WI38 (cell line): ENCODE measurements around the gene PTPRA.

Experiments
- H3K4me3 ChIP-seq: 2 replicates; pipeline ENCODE4 v1.5.1; 2011; ENCODE audit warnings: low read depth, mild to moderate bottlenecking, control low read depth, low read length
- TF ChIP-seq, protein P1 (sequence below): IDR thresholded peaks from 2 replicates; pipeline ENCODE4 v1.5.1; 2012; ENCODE audit warnings: low read depth, mild to moderate bottlenecking, control low read depth, low read length

Gene PTPRA

DNA sequence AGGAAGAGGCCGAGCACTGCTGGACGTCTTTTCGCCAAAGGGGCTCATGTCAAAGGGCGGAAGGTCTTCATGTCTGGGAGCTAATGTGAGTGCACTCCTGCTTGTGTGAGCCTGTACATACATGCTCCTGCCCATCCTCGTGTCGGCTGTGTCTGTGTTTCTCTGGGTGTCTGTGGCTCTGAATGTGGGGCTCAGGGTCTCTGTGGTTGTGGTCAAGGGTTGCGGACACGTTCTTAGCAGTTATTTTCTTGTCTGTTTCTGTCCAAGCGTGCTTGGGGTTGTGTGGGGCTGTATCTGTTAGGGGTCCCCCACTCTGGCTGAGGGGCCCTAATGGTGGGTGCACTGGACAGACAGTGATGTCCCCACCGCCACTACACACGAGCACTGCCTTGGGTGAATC is 208.4 kb downstream of the PTPRA start:
- TF ChIP-seq, protein P1, sequence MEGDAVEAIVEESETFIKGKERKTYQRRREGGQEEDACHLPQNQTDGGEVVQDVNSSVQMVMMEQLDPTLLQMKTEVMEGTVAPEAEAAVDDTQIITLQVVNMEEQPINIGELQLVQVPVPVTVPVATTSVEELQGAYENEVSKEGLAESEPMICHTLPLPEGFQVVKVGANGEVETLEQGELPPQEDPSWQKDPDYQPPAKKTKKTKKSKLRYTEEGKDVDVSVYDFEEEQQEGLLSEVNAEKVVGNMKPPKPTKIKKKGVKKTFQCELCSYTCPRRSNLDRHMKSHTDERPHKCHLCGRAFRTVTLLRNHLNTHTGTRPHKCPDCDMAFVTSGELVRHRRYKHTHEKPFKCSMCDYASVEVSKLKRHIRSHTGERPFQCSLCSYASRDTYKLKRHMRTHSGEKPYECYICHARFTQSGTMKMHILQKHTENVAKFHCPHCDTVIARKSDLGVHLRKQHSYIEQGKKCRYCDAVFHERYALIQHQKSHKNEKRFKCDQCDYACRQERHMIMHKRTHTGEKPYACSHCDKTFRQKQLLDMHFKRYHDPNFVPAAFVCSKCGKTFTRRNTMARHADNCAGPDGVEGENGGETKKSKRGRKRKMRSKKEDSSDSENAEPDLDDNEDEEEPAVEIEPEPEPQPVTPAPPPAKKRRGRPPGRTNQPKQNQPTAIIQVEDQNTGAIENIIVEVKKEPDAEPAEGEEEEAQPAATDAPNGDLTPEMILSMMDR, result no peak
- no peak overlapping the region for H3K4me3 ChIP-seq

DNA sequence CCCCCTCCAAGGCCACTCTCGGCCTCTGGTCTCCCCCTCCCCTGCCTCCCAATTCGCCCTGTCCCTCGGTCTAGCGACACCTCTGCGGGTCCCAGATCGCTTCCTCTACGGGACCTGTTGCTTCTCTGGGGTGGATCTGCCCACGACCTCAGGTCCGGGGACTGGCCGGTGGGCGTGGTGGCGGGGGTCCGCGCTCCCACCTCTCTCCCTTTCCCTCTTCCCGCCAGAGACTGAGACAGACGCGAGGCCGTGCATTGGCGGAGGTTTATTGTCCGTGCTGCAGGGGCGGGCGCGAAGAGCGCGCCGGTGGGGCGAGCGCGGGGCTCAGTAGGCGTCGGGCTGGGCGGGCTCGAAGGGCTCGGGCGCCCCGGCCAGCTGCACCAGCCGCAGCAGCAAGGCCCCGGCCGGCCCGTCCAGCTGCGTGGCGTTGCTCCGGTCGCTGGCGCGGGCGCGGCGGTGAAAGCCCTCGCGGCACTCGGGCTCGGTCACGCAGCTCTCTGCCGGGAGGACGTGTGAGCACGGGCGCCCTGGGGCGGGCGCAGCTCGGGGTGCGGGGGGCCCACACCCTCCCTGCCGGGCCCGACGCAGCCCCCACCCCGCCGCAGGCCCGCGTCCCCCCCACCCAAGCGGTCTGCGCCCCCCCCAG is 209.1 kb downstream of the PTPRA start:
- TF ChIP-seq, protein P1, result no peak
- H3K4me3 ChIP-seq, result no peak overlapping the region

DNA sequence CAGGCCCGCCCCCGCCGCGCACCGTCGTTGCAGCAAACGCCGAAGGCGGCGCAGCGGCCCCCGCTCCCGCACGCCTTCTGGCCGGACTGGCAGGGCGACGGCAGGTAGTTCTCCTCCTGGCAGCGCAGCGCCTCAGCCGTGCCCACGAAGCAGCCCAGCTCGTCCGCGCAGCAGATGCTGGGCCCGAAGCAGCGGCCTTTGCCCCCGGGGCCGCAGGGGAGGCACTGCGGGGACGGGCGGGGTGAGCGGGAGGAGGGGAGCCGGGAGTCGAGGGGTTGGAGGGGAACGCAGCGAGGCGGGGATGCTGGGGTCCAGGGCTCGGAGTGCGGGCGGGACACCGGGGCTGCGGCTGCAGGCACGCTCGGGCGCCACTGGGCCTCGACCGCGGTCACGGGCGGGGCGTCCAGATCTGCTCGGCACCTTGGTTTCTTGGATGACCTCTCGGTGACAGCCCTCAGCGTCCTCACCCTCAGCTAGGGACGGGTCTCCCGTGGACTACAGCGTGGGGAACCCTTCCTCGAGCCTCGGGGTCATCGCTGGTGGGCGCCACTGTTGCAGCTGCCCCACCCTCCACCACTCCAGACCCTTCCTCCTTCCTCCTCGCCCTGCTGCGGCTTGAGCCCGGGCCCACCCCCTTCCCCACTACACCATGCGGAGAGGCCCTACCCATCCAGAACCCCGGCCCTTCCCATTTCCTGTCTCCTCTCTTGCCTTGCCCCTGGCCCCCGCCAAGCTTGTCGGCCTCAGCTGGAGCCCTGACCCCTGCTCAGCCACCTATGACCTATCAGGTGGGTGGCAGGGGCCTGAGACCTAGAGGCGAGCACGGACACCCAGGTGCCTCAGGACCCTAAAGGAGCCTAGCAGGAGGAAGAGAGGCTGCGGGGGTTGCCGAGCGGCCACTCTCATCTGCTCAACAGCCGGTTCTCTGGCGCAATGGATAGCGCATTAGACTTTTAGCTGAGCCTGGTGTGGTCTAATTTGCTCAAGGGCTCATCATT is 210.0 kb downstream of the PTPRA start:
- H3K4me3 ChIP-seq, result no peak overlapping the region
- TF ChIP-seq, protein P1, result no peak

DNA sequence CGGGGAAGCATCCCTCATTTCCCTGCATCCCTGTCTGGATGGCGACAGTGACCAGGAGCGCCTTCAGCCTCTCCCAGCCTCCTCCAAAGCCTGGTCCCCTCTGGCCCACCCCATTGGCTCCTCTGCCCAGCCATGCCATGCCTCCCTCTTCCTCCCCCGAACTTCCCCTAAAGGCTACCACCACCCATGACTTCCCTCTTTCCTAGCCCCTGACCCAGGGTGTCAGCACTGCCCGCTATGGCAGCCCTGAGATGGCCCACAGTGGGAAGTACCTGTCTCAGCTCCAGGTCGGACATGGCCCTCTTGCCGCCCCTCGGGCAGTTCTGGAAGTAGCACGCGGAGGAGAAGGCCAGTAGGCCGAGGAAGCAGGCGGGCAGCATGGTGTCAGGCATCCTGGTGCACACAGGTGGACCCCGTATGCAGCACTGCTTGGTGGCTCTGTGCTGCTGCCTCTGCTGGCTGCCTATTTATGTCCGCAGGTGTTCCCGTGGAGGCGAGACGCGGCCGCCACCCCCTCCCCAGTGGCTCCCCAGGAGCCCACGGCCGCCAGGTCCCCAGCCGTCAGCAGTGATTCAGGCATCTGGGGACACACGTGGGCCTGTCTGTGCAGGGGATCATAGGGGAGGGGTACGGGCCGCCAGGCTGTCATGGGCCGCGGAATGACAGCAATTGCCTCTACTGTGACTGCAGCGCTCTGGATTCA is 211.2 kb downstream of the PTPRA start, which contains the start of gene AVP:
TSS of gene AVP (minus strand) at position 442 of the 703 bp plus-strand sequence. CDS start at position 392, 50 bp downstream.
- TF ChIP-seq, protein P1, result no peak

DNA sequence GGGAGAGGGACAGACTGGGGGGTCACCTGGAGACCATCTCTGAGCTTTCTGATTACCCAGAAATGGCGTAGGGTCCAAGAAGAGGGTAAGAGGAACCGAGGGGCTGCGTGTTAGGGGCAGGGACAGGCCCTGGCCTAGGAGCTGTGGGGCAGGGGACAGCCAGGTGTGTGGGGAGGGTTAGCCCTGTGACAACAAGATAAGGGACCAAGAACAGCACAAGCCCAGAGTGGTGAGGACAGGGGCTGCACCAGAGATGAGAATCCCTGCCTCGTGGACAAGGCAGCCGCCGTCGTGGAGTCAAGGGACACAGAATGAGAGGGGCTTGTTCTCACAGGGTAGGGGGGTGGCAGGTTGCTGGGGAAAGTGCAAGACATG is 211.7 kb downstream of the PTPRA start:
- H3K4me3 ChIP-seq, result no peak overlapping the region
- TF ChIP-seq, protein P1, result no peak

More for the DNA sequence above, 211.2 kb downstream of the PTPRA start, which contains the start of gene AVP:
- no peak within 1 kb of the TSS for H3K4me3 ChIP-seq

DNA sequence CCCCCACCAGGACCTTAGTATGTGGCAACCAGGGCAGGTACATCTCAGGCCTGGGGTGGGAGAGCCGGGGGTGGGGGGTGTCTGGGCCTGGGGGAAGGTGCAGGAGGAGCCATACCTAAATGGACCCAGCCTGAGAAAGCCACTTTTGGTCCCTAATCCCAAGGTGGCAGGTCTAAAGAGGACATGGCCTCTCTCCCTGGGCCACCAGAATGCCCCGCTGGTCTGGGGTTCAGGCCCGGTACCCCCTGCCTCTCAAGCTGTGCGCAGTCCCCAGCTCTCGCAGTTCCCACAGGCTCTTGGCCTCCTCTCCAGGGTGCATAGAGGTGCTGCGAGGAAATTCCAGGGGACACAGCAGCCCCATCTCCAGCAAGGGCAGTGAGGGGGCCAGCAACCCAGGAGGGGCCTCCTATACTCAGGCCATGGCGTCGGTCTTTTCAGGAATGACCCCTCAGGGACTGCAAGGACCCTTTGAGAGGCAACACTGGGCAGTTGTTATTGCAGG is 212.3 kb downstream of the PTPRA start:
- TF ChIP-seq, protein P1, result no peak
- H3K4me3 ChIP-seq, result no peak overlapping the region
